Astrocyte (in vitro differentiated cells and primary cell): ENCODE results near the gene ABHD2. TPM values are rescaled to one million over a fixed set of nuclear protein-coding genes. Genes with fewer than 3 reads are reported as not detected.

ENCODE experiments used
- DNase-seq: peaks from one replicate; pipeline ENCODE4 v3.0.0-alpha.2; 2010; ENCODE audit warnings: low read depth
- FAIRE-seq: peaks from 2 replicates; lab custom pipeline; 2011; peaks lifted over from hg19 to GRCh38; lab: Jason Lieb, UNC
- H2AFZ ChIP-seq: 2 replicates; pipeline ENCODE4 v1.6.0; 2012; ENCODE audit warnings: low read depth, low read length, inconsistent platforms
- H3K27ac ChIP-seq: 2 replicates; pipeline ENCODE4 v1.5.1; 2011; ENCODE audit warnings: low read depth, low read length, inconsistent platforms
- H3K27me3 ChIP-seq: 2 replicates; pipeline ENCODE4 v1.6.0; 2011; ENCODE audit warnings: low read length, inconsistent platforms; ENCODE audit not compliant: insufficient read depth
- H3K36me3 ChIP-seq: 2 replicates; pipeline ENCODE4 v1.5.1; 2011; ENCODE audit warnings: low read length, inconsistent platforms; ENCODE audit not compliant: insufficient read depth
- H3K4me1 ChIP-seq: 2 replicates; pipeline ENCODE4 v1.5.1; 2011; ENCODE audit warnings: low read length, inconsistent platforms; ENCODE audit not compliant: insufficient read depth
- H3K4me2 ChIP-seq: 2 replicates; pipeline ENCODE4 v1.6.0; 2012; ENCODE audit warnings: low read length, inconsistent platforms
- H3K4me3 ChIP-seq: 2 replicates; pipeline ENCODE4 v1.5.1; 2011; ENCODE audit warnings: low read depth, mild to moderate bottlenecking, low read length, inconsistent platforms; ENCODE audit not compliant: insufficient read depth
- H3K79me2 ChIP-seq: 2 replicates; pipeline ENCODE4 v1.6.0; 2012; ENCODE audit warnings: mild to moderate bottlenecking, low read length, inconsistent platforms; ENCODE audit not compliant: insufficient read depth
- H3K9ac ChIP-seq: 2 replicates; pipeline ENCODE4 v1.6.0; 2012; ENCODE audit warnings: mild to moderate bottlenecking, low read length, inconsistent platforms
- H3K9me3 ChIP-seq: 2 replicates; pipeline ENCODE4 v1.5.1; 2012; ENCODE audit warnings: low read depth, mild to moderate bottlenecking, low read length, inconsistent platforms; ENCODE audit not compliant: insufficient read depth
- H4K20me1 ChIP-seq: 2 replicates; pipeline ENCODE4 v1.6.0; 2012; ENCODE audit warnings: low read length, inconsistent platforms; ENCODE audit not compliant: insufficient read depth
- H3K27ac Mint-ChIP-seq: one replicate; pipeline ENCODE4 v1.8.0; 2021; ENCODE audit warnings: mild to moderate bottlenecking, mixed read lengths; ENCODE audit not compliant: unreplicated experiment
- H3K27me3 Mint-ChIP-seq: one replicate; pipeline ENCODE4 v1.8.0; 2021; ENCODE audit warnings: low read depth, mixed read lengths; ENCODE audit not compliant: unreplicated experiment
- H3K36me3 Mint-ChIP-seq: one replicate; pipeline ENCODE4 v1.8.0; 2021; ENCODE audit warnings: low read depth, mixed read lengths; ENCODE audit not compliant: unreplicated experiment
- H3K4me1 Mint-ChIP-seq: one replicate; pipeline ENCODE4 v1.8.0; 2021; ENCODE audit warnings: low read depth, mixed read lengths; ENCODE audit not compliant: unreplicated experiment
- H3K4me3 Mint-ChIP-seq: one replicate; pipeline ENCODE4 v1.8.0; 2021; ENCODE audit warnings: mild to moderate bottlenecking, moderate library complexity, mixed read lengths; ENCODE audit not compliant: unreplicated experiment
- H3K9me3 Mint-ChIP-seq: one replicate; pipeline ENCODE4 v1.8.0; 2021; ENCODE audit warnings: mild to moderate bottlenecking, mixed read lengths; ENCODE audit not compliant: unreplicated experiment
- CTCF ChIP-seq: IDR thresholded peaks from 2 replicates; pipeline ENCODE4 v1.5.1; 2011; ENCODE audit warnings: low read depth, mild to moderate bottlenecking, inconsistent platforms, low read length, moderate library complexity; ENCODE audit not compliant: insufficient read depth
- EZH2 ChIP-seq: IDR thresholded peaks from 2 replicates; pipeline ENCODE4 v1.6.1; 2012; ENCODE audit warnings: mild to moderate bottlenecking, low read length, inconsistent platforms; ENCODE audit not compliant: insufficient read depth
- total RNA-seq: library from RNA; stranded (reverse); gene quantifications from 2 replicates; pipeline ENCODE4 v1.2.1, GENCODE V29; 2021

Gene ABHD2
- total RNA-seq, 1 donor from 2014 or later: 41.3 TPM

- no peak for TF ChIP-seq CTCF
- no peak for TF ChIP-seq EZH2
- H3K9ac ChIP-seq: peak overlapping the region; percentile 41
- FAIRE-seq: no peak
Measured at GRCh38 chr15:89177116-89177515, 88.9 kb downstream of the ABHD2 start.

GRCh38 chr15:89177633-89178306, 89.5 kb downstream of the ABHD2 start:
- Histone ChIP-seq H4K20me1 (peaks cover 3% of the 10 kb centered on the region), H3K9ac (peak overlapping the region; percentile 41), H3K4me3 (no peak overlapping the region), H3K4me1 (peaks cover 8% of the 10 kb centered on the region), H3K27me3 (no peaks in the 10 kb centered on the region), H3K79me2 (no peaks in the 10 kb centered on the region), H3K4me2 (no peak overlapping the region), H2AFZ (no peak overlapping the region), H3K36me3 (peaks cover 17% of the 10 kb centered on the region), H3K27ac (peak overlapping the region; percentile 7), H3K9me3 (no peaks in the 10 kb centered on the region)
- TF ChIP-seq EZH2 (no peak), CTCF (peak; percentile 96)
- peak; percentile 42 for DNase-seq
- Mint-ChIP-seq H3K4me3 (no peak overlapping the region), H3K9me3 (no peaks in the 10 kb centered on the region), H3K27ac (peak overlapping the region; percentile 16), H3K36me3 (peaks cover 14% of the 10 kb centered on the region), H3K27me3 (no peaks in the 10 kb centered on the region), H3K4me1 (no peaks in the 10 kb centered on the region)
- no peak for FAIRE-seq

More at GRCh38 chr15:89177116-89177515, 88.9 kb downstream of the ABHD2 start:
- Mint-ChIP-seq H3K27ac (no peak overlapping the region), H3K9me3 (no peaks in the 10 kb centered on the region), H3K27me3 (no peaks in the 10 kb centered on the region), H3K4me1 (no peaks in the 10 kb centered on the region), H3K4me3 (no peak overlapping the region), H3K36me3 (peaks cover 12% of the 10 kb centered on the region)
- DNase-seq: no peak
- Histone ChIP-seq H3K4me1 (peaks cover 8% of the 10 kb centered on the region), H3K4me3 (no peak overlapping the region), H4K20me1 (peaks cover 3% of the 10 kb centered on the region), H3K79me2 (no peaks in the 10 kb centered on the region), H3K27me3 (no peaks in the 10 kb centered on the region), H3K27ac (peak overlapping the region; percentile 7), H3K9me3 (no peaks in the 10 kb centered on the region), H2AFZ (no peak overlapping the region), H3K36me3 (peaks cover 17% of the 10 kb centered on the region), H3K4me2 (no peak overlapping the region)
